ENCODE measurements around the gene KRTAP12-2.

Gene KRTAP12-2

DNA sequence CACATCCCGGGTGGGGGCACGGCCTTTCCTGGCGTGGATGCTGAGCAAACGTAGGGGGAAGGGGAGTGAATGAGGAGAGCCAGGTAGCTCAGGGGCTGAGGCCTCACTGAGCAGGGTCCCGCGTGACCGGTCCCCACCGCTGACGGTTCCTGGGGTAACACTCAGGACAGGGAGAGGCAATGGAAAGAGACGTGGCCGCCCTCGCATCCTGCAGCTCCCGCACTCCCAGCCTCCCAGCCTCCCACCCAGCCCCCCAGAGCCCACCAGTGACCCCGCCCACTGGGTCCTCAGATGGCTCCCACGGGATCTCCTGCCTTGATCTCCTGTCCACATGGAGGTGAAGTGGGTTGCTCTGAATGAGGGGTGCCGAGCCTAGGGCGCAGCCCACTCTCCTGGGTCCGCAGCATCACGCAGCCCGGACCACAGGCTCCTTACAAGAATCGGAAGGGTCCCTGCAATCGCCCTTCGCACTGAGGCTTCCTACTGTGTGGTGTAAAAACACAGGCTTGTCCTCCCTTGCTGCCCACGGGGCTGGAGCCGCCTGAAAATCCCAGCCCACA, 42.2 kb upstream of the KRTAP12-2 start:
- no peak overlapping the region for H3K27ac ChIP-seq (ENCODE audit: low read length)
- no peaks in the 10 kb centered on the region for H3K9me3 ChIP-seq (ENCODE audit: insufficient read depth, low read depth, low read length)
- H3K9ac ChIP-seq (ENCODE audit: low read depth, low read length) = peak overlapping the region; percentile 77; the same call in 1 of the 2 replicates
- H3K4me3 ChIP-seq (ENCODE audit: low read length) = peak overlapping the region; percentile 67
- H3K4me1 ChIP-seq (ENCODE audit: insufficient read depth, low read length) = peaks cover 36% of the 10 kb centered on the region
- H3K36me3 ChIP-seq (ENCODE audit: insufficient read depth, low read depth, low read length) = no peaks in the 10 kb centered on the region
- peaks cover 91% of the 10 kb centered on the region for H3K27me3 ChIP-seq (ENCODE audit: insufficient read depth, low read length)

- no peak overlapping the region for H3K27ac ChIP-seq (ENCODE audit: low read length)
- no peaks in the 10 kb centered on the region for H3K36me3 ChIP-seq (ENCODE audit: insufficient read depth, low read depth, low read length)
- H3K4me3 ChIP-seq (ENCODE audit: low read length) = peak overlapping the region; percentile 67
- no peaks in the 10 kb centered on the region for H3K9me3 ChIP-seq (ENCODE audit: insufficient read depth, low read depth, low read length)
- peak overlapping the region; percentile 77; the same call in 1 of the 2 replicates for H3K9ac ChIP-seq (ENCODE audit: low read depth, low read length)
- peaks cover 91% of the 10 kb centered on the region for H3K27me3 ChIP-seq (ENCODE audit: insufficient read depth, low read length)
- peaks cover 42% of the 10 kb centered on the region for H3K4me1 ChIP-seq (ENCODE audit: insufficient read depth, low read length)
Observed at GRCh38 chr21:44708213-44708865, 41.6 kb upstream of the KRTAP12-2 start.

- H3K36me3 ChIP-seq (ENCODE audit: insufficient read depth, low read depth, low read length) = no peaks in the 10 kb centered on the region
- peaks cover 40% of the 10 kb centered on the region for H3K4me1 ChIP-seq (ENCODE audit: insufficient read depth, low read length)
- H3K9ac ChIP-seq (ENCODE audit: low read depth, low read length) = peak overlapping the region; percentile 65; the same call in 1 of the 2 replicates
- H3K27ac ChIP-seq (ENCODE audit: low read length) = no peak overlapping the region
- H3K4me3 ChIP-seq (ENCODE audit: low read length) = peak overlapping the region; percentile 67
- H3K27me3 ChIP-seq (ENCODE audit: insufficient read depth, low read length) = peaks cover 82% of the 10 kb centered on the region
- no peaks in the 10 kb centered on the region for H3K9me3 ChIP-seq (ENCODE audit: insufficient read depth, low read depth, low read length)
Observed at GRCh38 chr21:44706706-44707581, 40.2 kb upstream of the KRTAP12-2 start.

GRCh38 chr21:44706026-44706705, 39.4 kb upstream of the KRTAP12-2 start:
- no peaks in the 10 kb centered on the region for H3K9me3 ChIP-seq (ENCODE audit: insufficient read depth, low read depth, low read length)
- peak overlapping the region; percentile 65; the same call in 1 of the 2 replicates for H3K9ac ChIP-seq (ENCODE audit: low read depth, low read length)
- peak overlapping the region; percentile 67 for H3K4me3 ChIP-seq (ENCODE audit: low read length)
- H3K4me1 ChIP-seq (ENCODE audit: insufficient read depth, low read length) = peaks cover 40% of the 10 kb centered on the region
- no peak overlapping the region for H3K27ac ChIP-seq (ENCODE audit: low read length)
- peaks cover 74% of the 10 kb centered on the region for H3K27me3 ChIP-seq (ENCODE audit: insufficient read depth, low read length)
- H3K36me3 ChIP-seq (ENCODE audit: insufficient read depth, low read depth, low read length) = no peaks in the 10 kb centered on the region

GRCh38 chr21:44704636-44705001, 37.9 kb upstream of the KRTAP12-2 start:
- Histone ChIP-seq H3K4me1 (ENCODE audit: insufficient read depth, low read length) (peaks cover 37% of the 10 kb centered on the region), H3K4me3 (ENCODE audit: low read length) (peak overlapping the region; percentile 54), H3K9ac (ENCODE audit: low read depth, low read length) (peak overlapping the region; percentile 58; the same call in 1 of the 2 replicates), H3K27ac (ENCODE audit: low read length) (no peak overlapping the region), H3K9me3 (ENCODE audit: insufficient read depth, low read depth, low read length) (no peaks in the 10 kb centered on the region), H3K27me3 (ENCODE audit: insufficient read depth, low read length) (peaks cover 59% of the 10 kb centered on the region), H3K36me3 (ENCODE audit: insufficient read depth, low read depth, low read length) (no peaks in the 10 kb centered on the region)

DNA sequence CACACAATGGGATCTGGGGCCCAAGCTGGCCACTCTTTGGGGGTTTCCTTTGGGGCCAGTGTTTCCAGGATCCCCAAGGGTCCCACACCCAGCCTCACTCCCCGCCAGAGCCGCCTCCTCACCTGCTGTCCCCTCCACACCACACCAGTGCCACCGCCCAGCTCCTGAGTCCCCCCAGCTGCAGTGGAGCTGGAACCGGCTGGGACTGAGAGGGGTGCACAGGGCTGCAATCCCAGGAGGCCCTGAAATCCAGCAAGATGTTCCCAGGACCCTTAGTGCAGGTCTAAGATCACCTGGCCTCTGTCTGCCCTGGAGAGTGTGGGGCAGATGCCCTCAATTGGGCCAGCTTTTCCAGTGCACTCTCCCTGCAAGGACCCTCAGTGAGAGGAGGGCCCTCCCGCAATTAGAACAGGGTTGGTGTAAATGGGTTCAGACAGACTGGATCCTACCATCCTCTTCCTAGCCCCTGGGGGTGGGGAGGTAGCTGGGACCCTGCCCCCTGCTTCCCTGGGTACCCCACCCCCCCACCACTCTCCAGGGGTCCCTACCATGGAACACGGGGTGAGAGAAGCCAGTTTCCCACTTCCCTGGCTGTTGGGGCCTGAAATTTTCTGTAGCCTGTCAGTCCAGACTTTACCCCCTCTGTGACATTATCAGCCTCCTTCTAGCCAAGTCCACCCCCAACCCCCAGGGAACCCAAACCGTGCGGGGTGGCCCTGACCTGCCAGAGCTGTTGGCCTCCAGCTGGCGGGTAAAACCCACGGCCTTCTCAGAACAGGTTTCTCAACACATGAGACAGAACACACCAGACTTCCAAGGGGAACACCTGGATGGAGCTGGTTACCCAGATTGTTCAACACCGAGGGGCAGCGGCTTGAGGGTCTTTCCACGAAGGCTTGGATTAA, 37.3 kb upstream of the KRTAP12-2 start:
- Histone ChIP-seq H3K36me3 (ENCODE audit: insufficient read depth, low read depth, low read length) (no peaks in the 10 kb centered on the region), H3K27me3 (ENCODE audit: insufficient read depth, low read length) (peaks cover 52% of the 10 kb centered on the region), H3K9me3 (ENCODE audit: insufficient read depth, low read depth, low read length) (no peaks in the 10 kb centered on the region), H3K9ac (ENCODE audit: low read depth, low read length) (peak overlapping the region; percentile 58; the same call in 1 of the 2 replicates), H3K4me3 (ENCODE audit: low read length) (peak overlapping the region; percentile 54; the same call in 1 of the 2 replicates), H3K4me1 (ENCODE audit: insufficient read depth, low read length) (peaks cover 31% of the 10 kb centered on the region), H3K27ac (ENCODE audit: low read length) (no peak overlapping the region)

DNA sequence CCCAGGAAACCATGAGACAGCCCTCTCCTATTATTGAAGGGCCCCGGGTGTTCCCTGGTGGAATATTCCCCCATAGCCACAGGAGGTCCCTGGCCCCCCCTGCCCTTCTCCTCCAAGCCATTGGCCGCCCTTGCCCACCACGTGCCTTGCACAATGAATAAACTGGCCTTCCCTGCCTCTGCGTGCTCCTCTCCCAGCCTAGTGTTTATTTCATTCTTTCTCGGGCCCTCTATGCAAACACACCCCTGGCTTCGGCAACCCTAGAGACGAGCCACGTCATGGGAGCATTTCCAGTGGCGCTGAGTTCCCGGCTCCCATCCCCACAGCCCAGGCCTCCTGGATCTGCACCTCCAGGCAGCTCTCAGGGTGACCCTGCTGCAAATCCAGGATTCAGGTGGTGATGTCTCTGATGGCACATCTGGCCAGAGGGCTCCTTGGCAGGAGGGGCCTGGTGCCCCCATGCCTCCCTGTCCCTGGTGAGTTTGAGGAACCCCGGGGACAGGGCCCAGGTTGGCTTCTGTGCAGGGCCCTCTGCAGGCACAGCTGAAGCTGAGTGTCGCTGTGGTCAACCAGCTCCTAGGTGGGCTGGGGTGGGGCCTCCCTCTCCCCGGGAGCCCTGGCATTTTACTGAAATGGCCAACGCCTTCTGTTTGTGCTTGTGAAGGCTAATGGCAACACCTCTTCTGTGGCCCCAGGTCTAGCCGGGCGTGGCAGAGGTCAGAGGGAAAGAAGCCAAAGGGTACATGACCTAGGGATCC, 36.4 kb upstream of the KRTAP12-2 start:
- Histone ChIP-seq H3K36me3 (ENCODE audit: insufficient read depth, low read depth, low read length) (no peaks in the 10 kb centered on the region), H3K4me1 (ENCODE audit: insufficient read depth, low read length) (peaks cover 25% of the 10 kb centered on the region), H3K9me3 (ENCODE audit: insufficient read depth, low read depth, low read length) (no peaks in the 10 kb centered on the region), H3K27me3 (ENCODE audit: insufficient read depth, low read length) (peaks cover 44% of the 10 kb centered on the region), H3K9ac (ENCODE audit: low read depth, low read length) (no peak overlapping the region; the same call in 1 of the 2 replicates), H3K27ac (ENCODE audit: low read length) (no peak overlapping the region), H3K4me3 (ENCODE audit: low read length) (no peak overlapping the region)

DNA sequence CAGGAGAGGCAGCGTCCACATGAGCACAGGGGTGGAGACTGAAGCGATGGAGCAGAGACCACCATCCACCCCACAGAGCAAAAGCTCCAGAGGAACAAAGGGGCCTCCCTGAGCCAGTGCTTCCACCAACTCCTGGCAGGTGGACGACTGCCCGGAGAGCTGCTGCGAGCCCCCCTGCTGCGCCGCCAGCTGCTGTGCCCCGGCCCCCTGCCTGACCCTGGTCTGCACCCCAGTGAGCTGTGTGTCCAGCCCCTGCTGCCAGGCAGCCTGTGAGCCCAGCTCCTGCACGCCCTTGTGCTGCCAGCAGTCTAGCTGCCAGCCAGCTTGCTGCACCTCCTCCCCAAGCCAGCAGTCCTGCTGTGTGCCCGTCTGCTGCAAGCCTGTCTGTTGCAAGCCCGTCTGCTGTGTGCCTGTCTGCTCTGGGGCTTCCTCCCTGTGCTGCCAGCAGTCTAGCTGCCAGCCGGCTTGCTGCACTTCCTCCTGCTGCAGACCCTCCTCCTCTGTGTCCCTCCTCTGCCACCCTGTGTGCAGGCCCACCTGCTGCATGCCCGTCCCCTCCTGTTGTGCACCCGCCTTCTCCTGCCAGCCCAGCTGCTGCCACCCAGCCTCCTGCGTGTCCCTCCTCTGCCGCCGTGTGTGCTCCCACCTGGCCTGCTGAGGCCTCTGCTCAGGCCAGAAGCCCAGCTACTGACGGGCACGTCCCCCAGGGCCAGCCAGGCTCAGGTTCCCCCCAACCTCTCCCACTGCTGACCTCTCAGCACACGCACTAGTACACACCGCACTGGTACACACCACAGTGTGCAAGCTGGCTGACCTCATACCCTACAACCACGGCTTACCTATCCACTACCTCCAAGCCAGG, 35.6 kb upstream of the KRTAP12-2 start:
- H3K27ac ChIP-seq (ENCODE audit: low read length) = no peak overlapping the region
- no peaks in the 10 kb centered on the region for H3K36me3 ChIP-seq (ENCODE audit: insufficient read depth, low read depth, low read length)
- peaks cover 36% of the 10 kb centered on the region for H3K27me3 ChIP-seq (ENCODE audit: insufficient read depth, low read length)
- H3K4me3 ChIP-seq (ENCODE audit: low read length) = no peak overlapping the region
- no peak overlapping the region for H3K9ac ChIP-seq (ENCODE audit: low read depth, low read length)
- peaks cover 29% of the 10 kb centered on the region for H3K4me1 ChIP-seq (ENCODE audit: insufficient read depth, low read length)
- H3K9me3 ChIP-seq (ENCODE audit: insufficient read depth, low read depth, low read length) = no peaks in the 10 kb centered on the region

DNA sequence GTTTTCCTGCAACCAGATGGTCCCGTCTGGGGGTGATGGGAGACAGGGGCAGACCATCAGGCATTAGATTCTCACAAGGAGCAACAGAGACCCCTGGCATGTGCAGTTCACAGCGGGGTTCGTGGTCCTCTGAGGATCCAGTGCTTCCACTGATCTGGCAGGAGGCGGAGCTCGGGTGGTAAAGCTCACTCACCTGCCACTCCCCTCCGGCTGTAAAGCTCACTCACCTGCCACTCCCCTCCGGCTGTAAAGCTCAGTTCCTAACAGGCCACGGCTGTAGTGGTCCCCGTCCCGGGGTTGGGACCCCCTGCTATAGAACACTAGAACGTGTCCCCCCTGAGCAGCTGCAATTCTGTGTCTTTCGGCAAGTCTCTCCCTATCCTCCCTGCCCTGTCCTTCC, 34.8 kb upstream of the KRTAP12-2 start:
- H3K9ac ChIP-seq (ENCODE audit: low read depth, low read length) = no peak overlapping the region
- no peak overlapping the region for H3K4me3 ChIP-seq (ENCODE audit: low read length)
- peaks cover 28% of the 10 kb centered on the region for H3K27me3 ChIP-seq (ENCODE audit: insufficient read depth, low read length)
- H3K9me3 ChIP-seq (ENCODE audit: insufficient read depth, low read depth, low read length) = no peaks in the 10 kb centered on the region
- H3K36me3 ChIP-seq (ENCODE audit: insufficient read depth, low read depth, low read length) = no peaks in the 10 kb centered on the region
- H3K4me1 ChIP-seq (ENCODE audit: insufficient read depth, low read length) = peaks cover 29% of the 10 kb centered on the region
- H3K27ac ChIP-seq (ENCODE audit: low read length) = no peak overlapping the region

DNA sequence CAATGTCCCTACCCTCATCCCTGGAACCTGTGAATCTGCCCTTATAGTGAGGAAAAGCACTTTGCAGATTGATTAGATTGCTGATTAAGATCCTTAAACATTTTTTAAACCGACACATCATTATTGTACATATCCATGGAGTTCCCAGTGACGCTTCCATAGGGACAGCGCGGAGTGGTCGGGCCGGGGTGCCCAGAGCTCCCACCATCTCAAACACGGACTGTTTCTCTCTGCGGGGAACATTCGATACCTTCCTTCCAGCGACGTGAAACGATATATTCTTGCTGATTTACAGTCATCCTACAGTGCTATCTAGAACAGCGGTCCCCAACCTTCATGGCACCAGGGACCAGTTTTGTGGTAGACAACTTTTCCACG, 34.3 kb upstream of the KRTAP12-2 start:
- H3K4me3 ChIP-seq (ENCODE audit: low read length) = no peak overlapping the region
- H3K9me3 ChIP-seq (ENCODE audit: insufficient read depth, low read depth, low read length) = no peaks in the 10 kb centered on the region
- H3K27ac ChIP-seq (ENCODE audit: low read length) = no peak overlapping the region
- no peaks in the 10 kb centered on the region for H3K36me3 ChIP-seq (ENCODE audit: insufficient read depth, low read depth, low read length)
- peaks cover 23% of the 10 kb centered on the region for H3K27me3 ChIP-seq (ENCODE audit: insufficient read depth, low read length)
- H3K4me1 ChIP-seq (ENCODE audit: insufficient read depth, low read length) = peaks cover 26% of the 10 kb centered on the region
- no peak overlapping the region for H3K9ac ChIP-seq (ENCODE audit: low read depth, low read length)

Data from iPS-20b (cell line).